H54 (cell line): Measurements from ENCODE around the gene CMBL.
"Not testable (repeated sequence)": the region's sequence is repeated elsewhere in the genome, so short reads cannot be mapped to it uniquely, and the experiment has no call there.

ENCODE experiments used
- DNase-seq: peaks from one replicate; pipeline ENCODE4 v3.0.0; 2011; ENCODE audit warnings: low spot score, mixed read lengths; ENCODE audit not compliant: insufficient read length
- FAIRE-seq: peaks from 3 replicates; lab custom pipeline; 2011; peaks lifted over from hg19 to GRCh38; lab: Jason Lieb, UNC
- POLR2A ChIP-seq: IDR thresholded peaks from 2 replicates; pipeline ENCODE4 v1.6.1; 2011; ENCODE audit warnings: low read depth, mild to moderate bottlenecking, low read length

The CMBL gene

DNA sequence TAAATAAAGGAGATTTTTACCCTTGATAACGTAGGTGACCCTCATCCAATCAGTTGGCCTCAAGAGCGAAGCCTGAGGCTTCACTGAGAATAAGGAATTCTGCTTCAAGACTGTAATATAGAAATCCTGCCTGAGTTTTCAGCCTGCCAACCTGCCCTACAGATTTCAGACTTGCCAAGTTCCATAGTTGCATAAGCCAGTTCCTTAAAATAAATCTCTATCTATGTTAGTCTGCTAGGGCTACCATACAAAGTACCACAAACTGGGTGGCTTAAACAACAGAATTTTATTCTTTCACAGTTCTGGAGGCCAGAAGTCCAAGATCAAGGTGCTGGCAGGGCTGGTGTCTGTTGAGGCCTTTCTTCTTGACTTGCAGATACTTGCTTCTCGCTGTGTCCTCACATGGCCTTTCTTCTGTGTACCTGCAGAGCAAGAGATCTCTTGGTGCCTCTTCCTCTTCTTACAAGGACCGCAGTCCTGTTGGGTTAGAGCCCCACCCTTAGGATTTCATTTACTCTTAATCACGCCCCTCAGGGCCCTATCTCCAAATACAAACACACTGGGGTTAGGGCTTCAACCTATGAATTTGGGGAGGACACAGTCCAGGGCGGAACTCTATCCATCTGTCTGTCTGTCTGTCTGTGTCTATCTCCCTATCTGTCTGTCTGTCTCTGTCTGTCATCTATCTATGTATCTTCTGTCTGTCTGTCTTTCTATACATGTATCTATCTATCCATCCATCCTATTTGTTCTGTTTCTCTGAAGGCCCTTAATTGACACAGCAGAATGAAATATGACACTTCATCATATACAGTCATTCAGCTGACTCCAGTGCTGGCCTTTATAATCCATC is 17.0 kb upstream of the CMBL start:
- no peak for TF ChIP-seq POLR2A
- no peak for FAIRE-seq

DNA sequence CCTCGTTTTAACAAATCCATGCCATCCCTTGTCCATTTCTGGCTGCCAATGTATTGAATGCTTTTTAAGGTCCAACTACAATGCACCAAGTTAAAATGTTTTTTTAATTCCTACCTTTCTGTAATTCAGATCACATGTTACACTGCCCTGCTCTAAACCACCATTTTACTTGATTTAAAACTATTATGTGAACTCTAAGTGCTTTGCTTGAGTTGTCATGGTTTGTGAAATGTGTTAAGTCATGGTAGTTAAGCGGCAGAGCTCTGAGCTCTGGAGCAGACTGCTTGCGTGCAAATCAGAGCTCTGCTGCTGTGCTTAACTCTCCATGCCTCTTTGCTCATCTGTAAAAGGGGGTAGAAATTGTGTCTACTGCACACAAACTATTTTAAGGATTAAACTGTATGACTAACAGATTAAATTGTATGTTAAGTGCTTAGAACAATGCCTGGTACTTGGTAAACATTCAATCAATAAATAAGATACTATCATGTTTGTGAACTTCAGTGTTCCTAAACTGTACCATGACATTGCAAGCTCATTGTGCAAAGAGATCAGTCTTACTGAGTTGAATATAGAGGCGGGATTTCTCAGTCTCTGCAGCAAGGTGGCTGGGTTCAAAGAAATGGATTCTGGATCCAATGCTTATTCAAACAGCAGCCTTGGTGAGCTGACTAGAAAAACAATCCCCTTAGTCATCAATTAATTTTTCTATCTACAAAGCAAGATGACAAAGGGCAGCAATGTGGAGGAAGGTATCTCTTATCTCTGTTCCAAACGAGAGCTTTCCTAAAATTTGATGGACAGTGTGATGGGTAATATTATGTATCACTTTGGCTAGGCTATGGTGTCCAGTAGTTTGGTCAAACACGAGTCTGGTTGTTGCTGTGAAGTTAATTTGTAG is 16.1 kb upstream of the CMBL start:
- no peak for DNase-seq
- no peak for FAIRE-seq
- TF ChIP-seq POLR2A = no peak

More for the DNA sequence above, 17.0 kb upstream of the CMBL start:
- DNase-seq = no peak

DNA sequence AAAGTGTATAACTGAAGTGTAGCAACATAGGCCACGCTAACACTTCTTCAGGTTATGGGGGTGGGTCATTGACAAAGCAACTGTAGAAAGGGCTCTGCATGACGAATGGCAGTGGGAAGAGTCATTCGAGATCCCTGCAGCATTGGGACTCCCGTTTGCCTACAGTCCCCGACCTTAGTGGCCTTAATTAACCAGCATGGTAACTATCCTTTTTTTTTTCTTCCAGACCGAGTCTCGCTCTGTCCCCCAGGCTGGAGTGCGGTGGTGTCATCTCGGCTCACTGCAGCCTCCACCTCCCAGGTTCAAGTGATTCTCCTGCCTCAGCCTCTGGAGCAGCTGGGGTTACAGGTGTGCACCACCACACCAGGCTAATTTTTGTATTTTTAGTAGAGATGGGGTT is 14.2 kb upstream of the CMBL start:
- TF ChIP-seq POLR2A = no peak
- no peak for DNase-seq
- no peak for FAIRE-seq

DNA sequence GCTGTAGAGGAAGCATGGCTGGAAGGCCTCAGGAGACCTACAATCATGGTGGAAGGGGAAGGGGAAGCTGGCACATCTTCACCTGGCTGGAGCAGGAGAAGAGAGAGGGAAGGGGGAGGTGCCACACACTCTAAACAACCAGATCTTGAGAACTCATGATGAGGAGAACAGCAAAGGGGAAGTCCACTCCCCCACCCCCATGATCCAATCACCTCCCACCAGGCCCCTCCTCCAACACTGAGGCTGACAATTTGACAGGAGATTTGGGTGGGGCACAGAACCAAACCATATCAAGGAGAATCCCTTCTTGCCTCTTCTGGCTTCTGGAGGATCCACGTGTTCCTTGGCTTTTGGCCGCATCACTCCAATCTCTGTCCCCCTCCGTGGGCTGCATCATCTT is 13.1 kb upstream of the CMBL start:
- DNase-seq = no peak

DNA sequence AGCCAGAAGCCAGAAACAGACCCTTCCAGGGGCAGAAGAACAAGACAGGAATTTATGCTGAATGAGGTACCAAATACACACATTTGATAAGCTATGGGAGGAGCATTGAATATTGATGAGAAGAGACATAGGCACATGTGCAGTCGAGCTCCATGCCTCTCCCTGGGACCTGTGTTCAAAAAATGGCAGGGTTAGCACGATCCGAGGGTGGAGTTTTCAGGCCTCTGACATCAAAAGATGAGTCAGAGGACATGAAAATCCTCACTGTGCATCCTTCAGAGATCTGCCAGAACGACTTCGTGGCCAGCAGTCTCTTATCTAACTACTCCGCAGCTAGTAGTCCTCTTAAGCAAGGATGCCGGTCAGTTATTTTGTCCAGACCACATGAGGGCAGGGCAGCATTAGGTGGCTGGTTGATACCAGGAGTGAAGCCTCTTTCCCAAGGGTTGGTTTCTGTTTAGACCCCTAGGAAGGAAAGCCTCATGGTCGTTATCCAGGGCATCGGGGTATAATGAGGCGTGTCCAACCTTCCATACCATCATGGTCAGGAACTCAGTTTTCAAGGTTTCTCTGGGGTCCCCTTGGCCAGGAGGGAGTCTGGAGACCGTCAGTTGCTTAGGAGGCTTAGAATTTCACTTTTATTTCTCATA is 11.6 kb upstream of the CMBL start:
- no peak for DNase-seq
- TF ChIP-seq POLR2A = no peak

More for the DNA sequence above, 13.1 kb upstream of the CMBL start:
- FAIRE-seq = no peak
- TF ChIP-seq POLR2A = no peak

DNA sequence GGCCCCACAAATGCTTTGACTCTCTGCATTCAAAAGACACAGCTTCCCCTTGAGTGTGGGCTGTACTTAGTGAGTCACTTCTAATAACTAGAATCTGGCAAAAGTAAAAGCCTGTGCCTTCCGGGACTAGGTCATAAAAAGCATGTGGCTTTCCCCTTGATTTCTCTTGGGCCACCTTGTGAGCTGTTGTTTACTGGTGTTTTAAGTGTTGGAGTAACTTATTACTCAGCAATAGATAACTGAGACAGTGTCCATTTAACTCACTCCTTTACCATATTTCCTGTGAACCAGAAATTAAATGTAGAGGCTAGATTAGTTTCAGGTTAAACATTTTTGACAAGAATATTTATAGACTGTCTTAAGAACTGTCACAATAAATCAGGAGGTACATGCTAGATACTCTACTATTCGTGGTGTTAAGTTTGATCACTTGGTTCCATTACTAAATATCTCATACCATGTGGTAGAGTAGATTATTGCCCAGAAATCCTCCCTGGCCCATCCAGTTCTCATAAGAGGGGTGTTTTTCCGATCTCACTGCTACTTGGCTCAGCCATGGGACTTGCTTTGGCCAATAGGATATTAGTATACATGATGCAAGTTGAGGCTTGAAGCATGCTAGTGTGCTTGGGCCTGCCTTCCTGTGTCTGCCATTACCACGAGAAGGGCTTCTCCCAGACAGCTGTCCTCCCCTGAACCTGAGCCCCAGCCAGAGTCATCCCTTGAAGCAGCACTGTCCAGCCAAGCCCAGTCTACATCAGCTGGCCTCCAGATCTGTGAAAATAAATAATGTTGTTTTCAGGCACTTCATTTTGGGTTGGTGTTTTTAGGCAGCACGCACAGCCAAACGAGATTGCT is 10.4 kb upstream of the CMBL start:
- DNase-seq (no peak), FAIRE-seq (no peak)
- TF ChIP-seq POLR2A = no peak

More for the DNA sequence above, 11.6 kb upstream of the CMBL start:
- no peak for FAIRE-seq

DNA sequence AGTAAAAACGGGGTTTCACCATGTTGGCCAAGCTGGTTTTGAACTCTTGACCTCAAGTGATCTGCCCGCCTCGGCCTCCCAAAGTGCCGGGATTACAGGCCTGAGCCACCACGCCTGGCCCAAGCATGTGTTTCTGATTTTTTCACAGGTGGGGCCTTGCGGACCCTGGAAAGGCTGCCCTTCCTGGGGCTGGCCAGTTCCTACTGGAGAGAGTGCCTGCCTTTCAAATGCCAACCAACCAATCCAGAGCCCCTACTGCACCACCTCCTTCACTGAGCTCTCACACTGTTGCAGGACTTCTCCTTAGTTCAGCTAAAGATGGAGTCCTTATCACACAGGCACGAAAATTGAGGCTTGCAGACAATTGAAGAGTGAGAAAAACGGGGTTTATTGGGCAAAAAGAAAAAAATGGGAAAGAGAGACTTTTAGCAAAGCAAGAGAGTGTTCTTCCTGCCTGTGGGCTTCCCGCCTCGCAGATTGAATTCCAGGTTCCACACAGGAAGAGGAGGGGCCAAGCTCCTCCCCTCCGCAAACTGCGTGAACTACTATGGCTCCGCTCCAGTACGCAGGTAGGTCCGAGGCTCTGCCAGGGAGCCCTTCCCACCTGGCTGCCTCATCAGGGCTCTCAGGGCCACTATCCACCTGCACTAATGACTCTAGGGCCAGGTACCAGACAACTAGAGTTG is 8.3 kb upstream of the CMBL start:
- no peak for TF ChIP-seq POLR2A
- no peak for FAIRE-seq
- DNase-seq = no peak

DNA sequence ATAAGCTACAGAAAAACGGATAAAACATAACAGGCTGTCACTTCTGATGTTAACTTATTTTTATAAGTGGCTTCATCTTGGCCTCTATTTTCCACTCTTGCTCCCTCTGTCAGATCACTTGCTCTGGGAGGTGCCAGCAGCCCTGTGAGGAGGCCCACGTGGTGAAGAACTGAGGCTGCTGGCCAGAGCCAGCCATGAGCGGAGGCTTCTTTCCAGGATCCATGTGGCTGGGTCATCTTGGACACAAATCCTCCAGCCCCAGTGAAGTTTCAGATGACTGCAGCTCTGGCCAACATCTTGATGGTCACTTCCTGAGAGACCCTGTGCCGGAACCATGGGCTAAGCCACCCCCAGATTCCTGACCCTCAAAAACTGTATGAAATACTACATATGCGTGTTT is 7.5 kb upstream of the CMBL start:
- FAIRE-seq (no peak), DNase-seq (no peak)
- no peak for TF ChIP-seq POLR2A

DNA sequence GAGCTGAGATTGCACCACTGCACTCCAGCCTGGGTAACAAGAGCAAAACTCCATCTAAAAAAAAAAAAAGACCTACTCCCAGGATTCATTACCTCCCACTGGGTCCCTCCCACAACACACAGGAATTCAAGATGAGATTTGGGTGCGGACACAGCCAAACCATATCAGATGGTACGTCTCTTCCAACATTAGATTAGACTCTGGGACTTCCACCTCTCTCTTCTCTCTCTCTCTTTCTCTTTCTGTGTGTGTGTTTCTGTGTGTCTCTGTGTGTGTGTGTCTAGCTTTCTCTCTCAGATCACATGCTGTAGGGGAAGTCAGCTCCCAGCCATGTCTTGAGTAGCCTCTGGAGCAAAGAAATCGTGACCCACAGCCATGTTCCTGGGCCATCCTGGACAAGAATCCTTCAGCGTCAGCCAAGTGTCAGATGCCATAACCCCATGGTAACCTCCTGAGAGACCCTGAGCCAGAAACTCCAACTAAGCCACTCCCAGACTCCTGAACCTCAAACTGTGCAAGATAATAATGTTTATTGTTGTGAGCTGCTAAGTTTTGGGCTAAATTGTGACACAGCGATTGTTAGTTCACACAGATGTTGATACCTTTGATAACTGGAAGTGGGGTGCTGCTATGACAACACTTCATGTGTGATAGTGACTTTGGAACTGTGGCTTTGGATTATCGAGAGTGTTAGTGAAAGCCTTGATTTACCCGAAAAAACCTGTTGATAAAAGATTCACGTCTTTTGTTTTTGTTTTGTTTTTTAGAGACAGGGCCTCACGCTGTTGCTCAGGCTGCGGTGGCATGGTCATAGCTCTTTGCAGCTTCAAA is 4.1 kb upstream of the CMBL start:
- DNase-seq = no peak
- FAIRE-seq = no peak
- no peak for TF ChIP-seq POLR2A

DNA sequence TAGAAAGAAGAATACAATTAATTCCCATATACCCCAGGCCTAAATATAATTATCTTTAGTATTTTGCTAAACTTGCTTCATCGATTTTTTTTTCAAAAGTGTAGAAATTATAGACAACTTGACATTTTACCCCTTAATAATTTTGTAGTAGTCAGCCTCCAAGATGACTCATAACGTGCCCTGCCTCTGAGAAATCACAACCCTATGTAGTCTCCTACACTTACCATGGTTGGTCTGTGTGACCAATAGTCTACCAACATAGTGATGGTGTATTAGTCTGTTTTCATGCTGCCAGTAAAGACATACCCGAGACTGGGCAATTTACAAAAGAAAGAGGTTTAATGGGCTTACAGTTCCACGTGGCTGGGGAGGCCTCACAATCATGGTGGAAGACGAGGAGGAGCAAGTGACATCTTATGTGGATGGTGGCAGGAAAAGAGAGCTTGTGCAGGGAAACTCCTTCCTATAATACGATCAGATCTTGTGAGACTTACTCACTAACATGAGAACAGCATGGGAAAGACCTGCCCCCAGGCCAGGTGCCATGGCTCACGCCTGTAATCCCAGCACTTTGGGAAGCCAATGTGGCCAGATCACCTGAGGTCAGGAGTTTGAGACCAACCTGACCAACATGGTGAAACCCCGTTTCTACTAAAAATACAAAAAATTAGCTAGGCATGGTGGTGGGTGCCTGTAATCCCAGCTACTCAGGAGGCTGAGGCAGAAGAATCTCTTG is 3.3 kb upstream of the CMBL start:
- DNase-seq = peak; percentile 46
- not testable (repeated sequence) for FAIRE-seq
